Activated naive CD4-positive, alpha-beta T cell treated with anti-CD3 and anti-CD28 coated beads for 36 hours (primary cell): Measurements from ENCODE around the gene TMEM184A. TPM values are rescaled to one million over a fixed set of nuclear protein-coding genes. Genes with fewer than 3 reads are reported as not detected.

Experiments used
- CTCF ChIA-PET: fragments of 350-600 bp; sonication (Branson Sonifier 250); formaldehyde crosslinking; loops from one replicate; lab custom pipeline; 2021; ENCODE audit warnings: antibody characterized with exemption; lab: Charles Lee
- DNase-seq: peaks from one replicate; pipeline ENCODE4 v3.0.0-alpha.2; 2020
- H3K27ac Mint-ChIP-seq: one replicate; pipeline ENCODE4 v1.8.0; 2021; ENCODE audit warnings: mild to moderate bottlenecking, mixed read lengths
- H3K27me3 Mint-ChIP-seq: one replicate; pipeline ENCODE4 v1.8.0; 2021; ENCODE audit warnings: low read depth, mixed read lengths
- H3K36me3 Mint-ChIP-seq: one replicate; pipeline ENCODE4 v1.8.0; 2021; ENCODE audit warnings: low read depth, mixed read lengths
- H3K4me1 Mint-ChIP-seq: one replicate; pipeline ENCODE4 v1.8.0; 2021; ENCODE audit warnings: low read depth, mixed read lengths
- H3K4me3 Mint-ChIP-seq: one replicate; pipeline ENCODE4 v1.8.0; 2021; ENCODE audit warnings: mild to moderate bottlenecking, moderate library complexity, mixed read lengths
- H3K9me3 Mint-ChIP-seq: one replicate; pipeline ENCODE4 v1.8.0; 2021; ENCODE audit warnings: mixed read lengths
- intact Hi-C: fragments of 100-400 bp; cut with micrococcal nuclease; formaldehyde crosslinking; loops from one replicate; pipeline ENCODE4 v1.15.1; 2023
- total RNA-seq, 2 experiments: library from RNA; stranded (reverse); gene quantifications; one replicate each; pipeline ENCODE4 v1.2.3, GENCODE V29; 2021

The TMEM184A gene
- total RNA-seq, 2 experiments from 2014 or later, result 0.36 TPM; not detected in 1

GRCh38 chr7:1503816-1504775 lies 51.9 kb downstream of the TMEM184A start, which contains the start of gene INTS1:
TSS of gene INTS1 (minus strand) at chr7:1504389. CDS start at chr7:1503960, 429 bp downstream.
- Mint-ChIP-seq H3K4me3 (peak within 1 kb of the TSS; percentile 93), H3K27ac (peak within 1 kb of the TSS; percentile 76), H3K4me1 (peaks cover 41% of the 10 kb centered on the region), H3K9me3 (no peaks in the 10 kb centered on the region), H3K36me3 (peaks cover 14% of the 10 kb centered on the region), H3K27me3 (no peaks in the 10 kb centered on the region)
- intact Hi-C loops, result loop anchor here (1.0 to 2.0 kb wide), 4 partner anchors 29 to 65 kb away; partner anchors contain the start of genes MICALL2 and TMEM184A
- peak; percentile 92 for DNase-seq
- CTCF ChIA-PET, result interaction anchor here (0.6 to 1.5 kb wide), 6 partner anchors 9 to 730 kb away, joined by 3 to 5 read pairs (median 3); partner anchors contain the start of gene TMEM184A

GRCh38 chr7:1503390-1503789 lies 52.6 kb downstream of the TMEM184A start:
- no peak overlapping the region for H3K27ac Mint-ChIP-seq
- H3K36me3 Mint-ChIP-seq, result peaks cover 14% of the 10 kb centered on the region
- H3K4me1 Mint-ChIP-seq, result peaks cover 37% of the 10 kb centered on the region
- intact Hi-C loops, result no loop called here
- H3K27me3 Mint-ChIP-seq, result no peaks in the 10 kb centered on the region
- CTCF ChIA-PET, result interaction anchor here (1.2 kb wide), 1 partner anchor 53 kb away, joined by 4 read pairs; the partner anchor contains the start of gene TMEM184A
- DNase-seq, result no peak
- no peaks in the 10 kb centered on the region for H3K9me3 Mint-ChIP-seq
- peak overlapping the region; percentile 83 for H3K4me3 Mint-ChIP-seq

GRCh38 chr7:1502845-1503244 lies 53.2 kb downstream of the TMEM184A start:
- Mint-ChIP-seq H3K9me3 (no peaks in the 10 kb centered on the region), H3K36me3 (peaks cover 14% of the 10 kb centered on the region), H3K4me1 (peaks cover 35% of the 10 kb centered on the region), H3K27ac (no peak overlapping the region), H3K27me3 (no peaks in the 10 kb centered on the region), H3K4me3 (peak overlapping the region; percentile 83)
- intact Hi-C loops, result no loop called here
- DNase-seq, result no peak
- CTCF ChIA-PET, result interaction anchor here (1.2 kb wide), 1 partner anchor 54 kb away, joined by 4 read pairs; the partner anchor contains the start of gene TMEM184A

- Mint-ChIP-seq H3K36me3 (peaks cover 14% of the 10 kb centered on the region), H3K4me1 (peaks cover 26% of the 10 kb centered on the region), H3K27me3 (no peaks in the 10 kb centered on the region), H3K4me3 (peak overlapping the region; percentile 83), H3K9me3 (no peaks in the 10 kb centered on the region), H3K27ac (no peak overlapping the region)
- intact Hi-C loops, result no loop called here
- DNase-seq, result no peak
- CTCF ChIA-PET, result no interaction called here
Measured at GRCh38 chr7:1501487-1502270, 54.3 kb downstream of the TMEM184A start.

- H3K27me3 Mint-ChIP-seq, result no peaks in the 10 kb centered on the region
- H3K27ac Mint-ChIP-seq, result no peak overlapping the region
- peaks cover 14% of the 10 kb centered on the region for H3K36me3 Mint-ChIP-seq
- intact Hi-C loops, result no loop called here
- H3K9me3 Mint-ChIP-seq, result no peaks in the 10 kb centered on the region
- no peak for DNase-seq
- H3K4me1 Mint-ChIP-seq, result peaks cover 19% of the 10 kb centered on the region
- CTCF ChIA-PET, result interaction anchor here (1.1 kb wide), 1 partner anchor 26 kb away, joined by 4 read pairs; no protein-coding TSS in a partner anchor
- H3K4me3 Mint-ChIP-seq, result no peak overlapping the region
Measured at GRCh38 chr7:1500064-1500807, 55.8 kb downstream of the TMEM184A start.

- CTCF ChIA-PET, result interaction anchor here (1.1 kb wide), 1 partner anchor 25 kb away, joined by 4 read pairs; no protein-coding TSS in a partner anchor
- H3K4me3 Mint-ChIP-seq, result no peak overlapping the region
Measured at GRCh38 chr7:1499367-1500029, 56.5 kb downstream of the TMEM184A start.

GRCh38 chr7:1498370-1499305 lies 57.4 kb downstream of the TMEM184A start:
- DNase-seq, result no peak
- intact Hi-C loops, result no loop called here
- peaks cover 17% of the 10 kb centered on the region for H3K4me1 Mint-ChIP-seq
- H3K4me3 Mint-ChIP-seq, result no peak overlapping the region
- peaks cover 12% of the 10 kb centered on the region for H3K36me3 Mint-ChIP-seq
- CTCF ChIA-PET, result interaction anchor here (1.1 kb wide), 1 partner anchor 24 kb away, joined by 4 read pairs; no protein-coding TSS in a partner anchor
- H3K27me3 Mint-ChIP-seq, result no peaks in the 10 kb centered on the region
- no peaks in the 10 kb centered on the region for H3K9me3 Mint-ChIP-seq
- H3K27ac Mint-ChIP-seq, result no peak overlapping the region

More at GRCh38 chr7:1499367-1500029, 56.5 kb downstream of the TMEM184A start:
- H3K4me1 Mint-ChIP-seq, result peaks cover 19% of the 10 kb centered on the region
- intact Hi-C loops, result no loop called here
- no peaks in the 10 kb centered on the region for H3K9me3 Mint-ChIP-seq
- peaks cover 14% of the 10 kb centered on the region for H3K36me3 Mint-ChIP-seq
- DNase-seq, result no peak
- no peaks in the 10 kb centered on the region for H3K27me3 Mint-ChIP-seq
- no peak overlapping the region for H3K27ac Mint-ChIP-seq

- intact Hi-C loops, result no loop called here
- H3K9me3 Mint-ChIP-seq, result no peaks in the 10 kb centered on the region
- no peaks in the 10 kb centered on the region for H3K27me3 Mint-ChIP-seq
- DNase-seq, result no peak
- H3K4me3 Mint-ChIP-seq, result no peak overlapping the region
- peaks cover 12% of the 10 kb centered on the region for H3K36me3 Mint-ChIP-seq
- no peak overlapping the region for H3K27ac Mint-ChIP-seq
- CTCF ChIA-PET, result interaction anchor here (0.6 kb wide), 1 partner anchor 82 kb away, joined by 3 read pairs; no protein-coding TSS in a partner anchor
- peaks cover 7% of the 10 kb centered on the region for H3K4me1 Mint-ChIP-seq
Measured at GRCh38 chr7:1497293-1497927, 58.6 kb downstream of the TMEM184A start.

GRCh38 chr7:1496531-1497292 lies 59.3 kb downstream of the TMEM184A start:
- no peaks in the 10 kb centered on the region for H3K27me3 Mint-ChIP-seq

More at GRCh38 chr7:1496531-1497292, 59.3 kb downstream of the TMEM184A start:
- intact Hi-C loops, result no loop called here
- no peak overlapping the region for H3K27ac Mint-ChIP-seq
- H3K4me3 Mint-ChIP-seq, result no peak overlapping the region
- H3K36me3 Mint-ChIP-seq, result peaks cover 9% of the 10 kb centered on the region
- no peaks in the 10 kb centered on the region for H3K4me1 Mint-ChIP-seq
- H3K9me3 Mint-ChIP-seq, result no peaks in the 10 kb centered on the region
- CTCF ChIA-PET, result no interaction called here
- no peak for DNase-seq
